Tibial nerve (tissue), 3 donors: Measurements from ENCODE around the gene PIGN.

ENCODE experiments used
- POLR2A ChIP-seq, 2 donors: fragments of 450-650 bp; IDR thresholded peaks; one replicate each; pipeline ENCODE4 v1.6.1; 2017; ENCODE audit warnings: antibody characterized with exemption in 2 of 2, mild to moderate bottlenecking in 2 of 2, moderate library complexity in 2 of 2
- TF ChIP-seq, protein P1 (sequence below), 5 experiments: fragments of 200-600 bp in 3 of 5; fragments of 450-650 bp in 2 of 5; sonication (generic) in 3 of 5; IDR thresholded peaks; one replicate each; pipeline ENCODE4 v1.5.1; 2016 to 2019; ENCODE audit warnings: antibody characterized with exemption in 5 of 5, mild to moderate bottlenecking in 3 of 5, moderate library complexity in 2 of 5

DNA sequence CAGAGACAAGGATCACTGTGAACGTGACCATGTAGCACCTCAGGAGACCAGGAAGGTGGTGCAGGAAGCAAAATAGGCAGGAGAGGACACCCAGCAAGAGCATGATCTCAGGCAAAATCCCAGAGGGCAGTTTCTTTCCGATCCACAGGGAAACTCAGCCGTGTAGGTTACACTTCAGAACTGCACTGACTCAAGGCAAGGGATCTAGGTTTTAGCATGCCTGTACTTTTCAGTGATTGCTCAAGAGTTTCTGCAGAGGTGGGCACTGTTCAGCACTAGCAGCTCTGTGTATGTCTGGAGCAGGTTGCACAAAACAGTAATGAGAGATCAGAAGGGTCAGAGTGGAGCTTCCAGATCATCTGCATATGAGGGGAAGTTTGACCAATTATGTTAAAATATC is 177.3 kb downstream of the PIGN start:
- TF ChIP-seq, protein P1, sequence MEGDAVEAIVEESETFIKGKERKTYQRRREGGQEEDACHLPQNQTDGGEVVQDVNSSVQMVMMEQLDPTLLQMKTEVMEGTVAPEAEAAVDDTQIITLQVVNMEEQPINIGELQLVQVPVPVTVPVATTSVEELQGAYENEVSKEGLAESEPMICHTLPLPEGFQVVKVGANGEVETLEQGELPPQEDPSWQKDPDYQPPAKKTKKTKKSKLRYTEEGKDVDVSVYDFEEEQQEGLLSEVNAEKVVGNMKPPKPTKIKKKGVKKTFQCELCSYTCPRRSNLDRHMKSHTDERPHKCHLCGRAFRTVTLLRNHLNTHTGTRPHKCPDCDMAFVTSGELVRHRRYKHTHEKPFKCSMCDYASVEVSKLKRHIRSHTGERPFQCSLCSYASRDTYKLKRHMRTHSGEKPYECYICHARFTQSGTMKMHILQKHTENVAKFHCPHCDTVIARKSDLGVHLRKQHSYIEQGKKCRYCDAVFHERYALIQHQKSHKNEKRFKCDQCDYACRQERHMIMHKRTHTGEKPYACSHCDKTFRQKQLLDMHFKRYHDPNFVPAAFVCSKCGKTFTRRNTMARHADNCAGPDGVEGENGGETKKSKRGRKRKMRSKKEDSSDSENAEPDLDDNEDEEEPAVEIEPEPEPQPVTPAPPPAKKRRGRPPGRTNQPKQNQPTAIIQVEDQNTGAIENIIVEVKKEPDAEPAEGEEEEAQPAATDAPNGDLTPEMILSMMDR (IDR thresholded peaks at IDR 0.05): no peak
- TF ChIP-seq POLR2A (IDR thresholded peaks at IDR 0.05): no peak
